SK-N-MC (cell line): ENCODE data around the gene HLA-DOB.

Experiments used
- EZH2 ChIP-seq: fragments of 200-600 bp; sonication (generic); IDR thresholded peaks from one replicate; pipeline ENCODE4 v1.6.1; 2017; ENCODE audit warnings: antibody characterized with exemption
- POLR2AphosphoS5 ChIP-seq: IDR thresholded peaks from 2 replicates; pipeline ENCODE4 v1.6.1; 2012; ENCODE audit warnings: mild to moderate bottlenecking, low read depth, low read length, borderline replicate concordance

GRCh38 chr6:32849126-32849525 is 32.3 kb upstream of the HLA-DOB start:
- TF ChIP-seq POLR2AphosphoS5 (no peak), EZH2 (no peak)
